HEK293T (cell line): Measurements from ENCODE around the gene POU3F1.

Experiments
- CTCF ChIA-PET: fragments of 350-600 bp; formaldehyde crosslinking; extraction: SDS; loops from one replicate; lab custom pipeline; 2021; ENCODE audit warnings: antibody characterized with exemption, inconsistent platforms; lab: Yijun Ruan, JAX
- POLR2A ChIA-PET: fragments of 350-600 bp; formaldehyde crosslinking; extraction: SDS; loops from one replicate; lab custom pipeline; 2020; ENCODE audit warnings: antibody characterized with exemption, inconsistent platforms; lab: Yijun Ruan, JAX
- DNase-seq: peaks from one replicate; pipeline ENCODE4 v3.0.0; 2012; ENCODE audit warnings: mixed read lengths; ENCODE audit errors: extremely low spot score
- ARNT ChIP-seq: fragments of 450-650 bp; IDR thresholded peaks from 2 replicates; pipeline ENCODE4 v1.6.1; 2017; ENCODE audit warnings: mild to moderate bottlenecking
- BHLHE40 ChIP-seq: fragments of 450-650 bp; IDR thresholded peaks from 2 replicates; pipeline ENCODE4 v1.6.1; 2016; ENCODE audit warnings: mild to moderate bottlenecking, moderate library complexity, borderline replicate concordance
- CTBP1 ChIP-seq: fragments of 450-650 bp; IDR thresholded peaks from 2 replicates; pipeline ENCODE4 v1.6.1; 2016; ENCODE audit warnings: borderline replicate concordance
- ELF4 ChIP-seq: fragments of 450-650 bp; IDR thresholded peaks from 2 replicates; pipeline ENCODE4 v1.6.1; 2017; ENCODE audit warnings: antibody characterized with exemption
- FOXA1 ChIP-seq: fragments of 450-650 bp; IDR thresholded peaks from 2 replicates; pipeline ENCODE4 v1.6.1; 2016; ENCODE audit warnings: mild to moderate bottlenecking
- FOXK2 ChIP-seq: fragments of 450-650 bp; IDR thresholded peaks from 2 replicates; pipeline ENCODE4 v1.6.1; 2016; ENCODE audit warnings: mild to moderate bottlenecking
- FOXM1 ChIP-seq: fragments of 450-650 bp; IDR thresholded peaks from 2 replicates; pipeline ENCODE4 v1.6.1; 2017; ENCODE audit warnings: mild to moderate bottlenecking, borderline replicate concordance
- HDGF ChIP-seq: fragments of 450-650 bp; IDR thresholded peaks from 2 replicates; pipeline ENCODE4 v1.6.1; 2017; ENCODE audit warnings: antibody characterized with exemption, borderline replicate concordance
- L3MBTL2 ChIP-seq: fragments of 450-650 bp; conservative IDR thresholded peaks from 2 replicates; pipeline ENCODE4 v1.6.1; 2016; ENCODE audit warnings: mild to moderate bottlenecking
- LEF1 ChIP-seq: fragments of 450-650 bp; IDR thresholded peaks from 2 replicates; pipeline ENCODE4 v1.6.1; 2017; ENCODE audit warnings: mild to moderate bottlenecking, borderline replicate concordance
- NFRKB ChIP-seq: fragments of 450-650 bp; IDR thresholded peaks from 2 replicates; pipeline ENCODE4 v1.6.1; 2016; ENCODE audit warnings: mild to moderate bottlenecking, moderate library complexity
- PKNOX1 ChIP-seq: fragments of 450-650 bp; IDR thresholded peaks from 2 replicates; pipeline ENCODE4 v1.6.1; 2016
- SP1 ChIP-seq: fragments of 450-650 bp; IDR thresholded peaks from 2 replicates; pipeline ENCODE4 v1.6.1; 2017
- SUZ12 ChIP-seq: fragments of 450-650 bp; IDR thresholded peaks from 2 replicates; pipeline ENCODE4 v1.6.1; 2016; ENCODE audit warnings: mild to moderate bottlenecking
- TARDBP ChIP-seq: fragments of 450-650 bp; IDR thresholded peaks from 2 replicates; pipeline ENCODE4 v1.6.1; 2016
- ZNF384 ChIP-seq: fragments of 450-650 bp; IDR thresholded peaks from 2 replicates; pipeline ENCODE4 v1.6.1; 2016

The POU3F1 gene

GRCh38 chr1:38006008-38006828 lies 40.4 kb downstream of the POU3F1 start:
- CTCF ChIA-PET, result no interaction called here
- POLR2A ChIA-PET, result no interaction called here
- TF ChIP-seq L3MBTL2, result no peak
- TF ChIP-seq TARDBP, result no peak
- no peak for TF ChIP-seq FOXK2
- TF ChIP-seq SUZ12, result no peak
- TF ChIP-seq LEF1, result no peak
- no peak for TF ChIP-seq CTBP1
- no peak for TF ChIP-seq SP1
- TF ChIP-seq NFRKB, result no peak
- DNase-seq, result no peak

- peak; percentile 74 for DNase-seq
- CTCF ChIA-PET, result no interaction called here
- POLR2A ChIA-PET, result no interaction called here
Measured at GRCh38 chr1:38005195-38006007, 41.2 kb downstream of the POU3F1 start, which contains the start of gene FHL3. TSS of gene FHL3 (minus strand) at chr1:38005514. CDS start at chr1:37999412, 6,102 bp downstream.

GRCh38 chr1:38004284-38005108 lies 42.1 kb downstream of the POU3F1 start:
- no peak for DNase-seq
- POLR2A ChIA-PET, result interaction anchor here (1.3 to 5.2 kb wide), 2 partner anchors 6 to 14 kb away, joined by 5 to 35 read pairs; partner anchors contain the start of genes SF3A3 and UTP11
- CTCF ChIA-PET, result interaction anchor here (1.1 kb wide), 1 partner anchor 13 kb away, joined by 3 read pairs; no protein-coding TSS in a partner anchor
- TF ChIP-seq TARDBP, result no peak
- TF ChIP-seq L3MBTL2, result 0 out of 2 replicates have a peak, but pooled peaks have one; percentile 32
- no peak for TF ChIP-seq LEF1

More at GRCh38 chr1:38005195-38006007, 41.2 kb downstream of the POU3F1 start, which contains the start of gene FHL3:
- no peak for TF ChIP-seq BHLHE40
- TF ChIP-seq FOXM1, result 0 out of 2 replicates have a peak, but pooled peaks have one; percentile 19
- TF ChIP-seq PKNOX1, result no peak
- TF ChIP-seq ELF4, result no peak
- TF ChIP-seq LEF1, result no peak
- no peak for TF ChIP-seq ARNT
- no peak for TF ChIP-seq TARDBP

- DNase-seq, result no peak
- TF ChIP-seq PKNOX1 (no peak), FOXM1 (no peak), SUZ12 (no peak), ARNT (no peak), SP1 (no peak), CTBP1 (no peak), L3MBTL2 (no peak), BHLHE40 (no peak), NFRKB (no peak), LEF1 (no peak), ZNF384 (no peak)
- ChIA-PET POLR2A (interaction anchor here (1.3 to 5.2 kb wide), 2 partner anchors 7 to 13 kb away, joined by 5 to 35 read pairs; partner anchors contain the start of genes SF3A3 and UTP11), CTCF (interaction anchor here (1.1 kb wide), 1 partner anchor 12 kb away, joined by 3 read pairs; no protein-coding TSS in a partner anchor)
Measured at GRCh38 chr1:38003261-38004250, 43.0 kb downstream of the POU3F1 start.

- ChIA-PET POLR2A (interaction anchor here (3.5 to 5.2 kb wide), 2 partner anchors 10 to 11 kb away, joined by 21 to 35 read pairs; partner anchors contain the start of genes SF3A3 and UTP11), CTCF (interaction anchor here (1.3 kb wide), 2 partner anchors 10 to 71 kb away, joined by 4 read pairs; no protein-coding TSS in a partner anchor)
- no peak for TF ChIP-seq ZNF384
- no peak for TF ChIP-seq PKNOX1
- TF ChIP-seq LEF1, result no peak
- no peak for TF ChIP-seq ELF4
- no peak for TF ChIP-seq NFRKB
- no peak for TF ChIP-seq TARDBP
- no peak for TF ChIP-seq FOXK2
- no peak for TF ChIP-seq HDGF
- TF ChIP-seq ARNT, result no peak
- TF ChIP-seq SP1, result no peak
- TF ChIP-seq SUZ12, result no peak
- TF ChIP-seq BHLHE40, result no peak
- TF ChIP-seq FOXA1, result no peak
- no peak for DNase-seq
Measured at GRCh38 chr1:38000529-38001455, 45.8 kb downstream of the POU3F1 start.
